CD14-positive monocyte (primary cell): Measurements from ENCODE around the gene KLC1. TPM values are rescaled to one million over a fixed set of nuclear protein-coding genes. Genes with fewer than 3 reads are reported as not detected.

ENCODE experiments used
- DNase-seq, 3 donors: peaks; one replicate each; pipeline ENCODE4 v3.0.0-alpha.2; 2011 to 2022
- H2AFZ ChIP-seq: 2 replicates; pipeline ENCODE4 v1.6.0; 2012; ENCODE audit warnings: mild to moderate bottlenecking, low read depth, low read length, inconsistent platforms; ENCODE audit not compliant: insufficient read depth, poor library complexity, severe bottlenecking
- H3K27ac ChIP-seq, 2 donors: 1 replicate in 1 of 2; 2 replicates in 1 of 2; pipeline ENCODE4 v1.5.1; 2012 to 2013; ENCODE audit warnings: low read length in 2 of 2, control low read depth in 1 of 2, inconsistent platforms in 1 of 2, low read depth in 1 of 2, mild to moderate bottlenecking in 1 of 2
- H3K27me3 ChIP-seq, 2 donors: one replicate each; pipeline versions ENCODE4 v1.6.0 to v1.6.1; 2011 to 2013; ENCODE audit warnings: low read length in 2 of 2; ENCODE audit not compliant: control insufficient read depth in 2 of 2, insufficient read depth in 2 of 2
- H3K36me3 ChIP-seq, 2 donors: replicated peaks in 1 of 2; 1 replicate in 1 of 2; 2 replicates in 1 of 2; pipeline versions ENCODE4 v1.5.1 to v1.6.1; 2012 to 2013; ENCODE audit warnings: low read length in 2 of 2, control low read depth in 1 of 2, inconsistent platforms in 1 of 2, mild to moderate bottlenecking in 1 of 2; ENCODE audit not compliant: insufficient read depth in 2 of 2, control insufficient read depth in 1 of 2
- H3K4me1 ChIP-seq, 2 donors: 1 replicate in 1 of 2; 2 replicates in 1 of 2; pipeline versions ENCODE4 v1.5.1 to v1.6.1; 2012 to 2013; ENCODE audit warnings: low read length in 2 of 2, control low read depth in 1 of 2, inconsistent platforms in 1 of 2, mild to moderate bottlenecking in 1 of 2, moderate library complexity in 1 of 2; ENCODE audit not compliant: insufficient read depth in 2 of 2, control insufficient read depth in 1 of 2
- H3K4me2 ChIP-seq: replicated peaks from 2 replicates; pipeline ENCODE3; 2012; ENCODE audit warnings: low read length, moderate library complexity, mild to moderate bottlenecking; ENCODE audit not compliant: poor library complexity, severe bottlenecking; ENCODE audit errors: extremely low read depth
- H3K4me3 ChIP-seq, 3 experiments: fragments of 200-600 bp in 1 of 3; sonication (generic) in 1 of 3; replicated peaks in 1 of 3; 1 replicate in 2 of 3; 2 replicates in 1 of 3; pipeline ENCODE4 v1.5.1; 2011 to 2013; ENCODE audit warnings: low read length in 3 of 3, mild to moderate bottlenecking in 3 of 3, control low read depth in 2 of 3, low read depth in 2 of 3, inconsistent platforms in 1 of 3, moderate library complexity in 1 of 3
- H3K79me2 ChIP-seq: 2 replicates; pipeline ENCODE4 v1.6.0; 2012; ENCODE audit warnings: mild to moderate bottlenecking, control low read depth, inconsistent platforms, low read length, moderate library complexity; ENCODE audit not compliant: insufficient read depth
- H3K9ac ChIP-seq: 2 replicates; pipeline ENCODE4 v1.6.0; 2017; ENCODE audit warnings: low read length, mild to moderate bottlenecking; ENCODE audit not compliant: insufficient read depth, poor library complexity, severe bottlenecking
- H3K9me3 ChIP-seq, 2 donors: replicated peaks in 1 of 2; 1 replicate in 1 of 2; 2 replicates in 1 of 2; pipeline versions ENCODE4 v1.5.1 to v1.6.1; 2012 to 2013; ENCODE audit warnings: low read length in 2 of 2, control low read depth in 1 of 2; ENCODE audit not compliant: control insufficient read depth in 1 of 2, insufficient read depth in 1 of 2
- H4K20me1 ChIP-seq: 2 replicates; pipeline ENCODE4 v1.6.0; 2012; ENCODE audit warnings: mild to moderate bottlenecking, low read length, control low read depth, moderate library complexity; ENCODE audit not compliant: insufficient read depth
- H3K27ac Mint-ChIP-seq, 7 donors: one replicate each; pipeline ENCODE4 v1.8.0; 2020; ENCODE audit warnings: mild to moderate bottlenecking in 7 of 7, mixed read lengths in 7 of 7, moderate library complexity in 6 of 7, inconsistent platforms in 2 of 7
- H3K27me3 Mint-ChIP-seq, 3 donors: one replicate each; pipeline ENCODE4 v1.8.0; 2021 to 2022; ENCODE audit warnings: low read depth in 3 of 3, mild to moderate bottlenecking in 3 of 3, mixed read lengths in 3 of 3, moderate library complexity in 3 of 3, inconsistent platforms in 1 of 3
- H3K36me3 Mint-ChIP-seq, 2 donors: one replicate each; pipeline ENCODE4 v1.8.0; 2020; ENCODE audit warnings: mixed read lengths in 2 of 2, inconsistent platforms in 1 of 2, mild to moderate bottlenecking in 1 of 2
- H3K4me1 Mint-ChIP-seq: one replicate; pipeline ENCODE4 v1.8.0; 2020; ENCODE audit warnings: mild to moderate bottlenecking, mixed read lengths
- H3K4me3 Mint-ChIP-seq, 2 donors: one replicate each; pipeline ENCODE4 v1.8.0; 2020; ENCODE audit warnings: mild to moderate bottlenecking in 2 of 2, mixed read lengths in 2 of 2, moderate library complexity in 1 of 2
- H3K9me3 Mint-ChIP-seq, 7 donors: one replicate each; pipeline ENCODE4 v1.8.0; 2020 to 2022; ENCODE audit warnings: mixed read lengths in 7 of 7, mild to moderate bottlenecking in 6 of 7, moderate library complexity in 6 of 7, inconsistent platforms in 2 of 7
- CTCF ChIP-seq: fragments of 200-600 bp; IDR thresholded peaks from one replicate; pipeline ENCODE4 v1.8.0; 2022; ENCODE audit warnings: antibody characterized with exemption, mild to moderate bottlenecking
- WGBS: methylation state at CpG from one replicate; pipeline ENCODE4 v1.1.5; 2013; ENCODE audit warnings: missing lambda C conversion rate; ENCODE audit not compliant: insufficient coverage; 5-methylcytosine and 5-hydroxymethylcytosine counted together
- intact Hi-C, 2 donors: fragments of 100-400 bp; cut with micrococcal nuclease; formaldehyde crosslinking; loops; one replicate each; pipeline versions ENCODE4 v1.15.0 to v1.15.1; 2023
- polyA plus RNA-seq, 3 donors: library from polyadenylated mRNA; depleted of rRNA in 1 of 3; unstranded in 2 of 3; stranded (reverse) in 1 of 3; fragments of 300-500 nt in 2 of 3; fragments of >200 nt in 1 of 3; fragmentation: Illumina TruSeq in 2 of 3; gene quantifications; 1 replicate in 2 of 3; 2 replicates in 1 of 3; pipeline ENCODE4 v1.2.3, GENCODE V29; 2012 to 2021

The KLC1 gene
- polyA plus RNA-seq, 3 donors = 41.5 to 108 (median 46.6) TPM

GRCh38 chr14:103656031-103656755 is 27.2 kb downstream of the KLC1 start:
- peak; percentile 10 to 31 (median 11) for DNase-seq
- H3K4me3 Mint-ChIP-seq = no peak overlapping the region
- Histone ChIP-seq H3K27ac (peak overlapping the region; percentile 39 to 68), H3K36me3 (peaks cover 51 to 89% of the 10 kb centered on the region in 2 donors), H3K9ac (no peak overlapping the region), H3K79me2 (peaks cover 61% of the 10 kb centered on the region), H3K9me3 (no peaks in the 10 kb centered on the region), H3K4me1 (peaks cover 25 to 27% of the 10 kb centered on the region in 2 donors), H2AFZ (no peak overlapping the region), H3K4me2 (no peak overlapping the region), H3K27me3 (no peaks in the 10 kb centered on the region), H4K20me1 (peaks cover 89% of the 10 kb centered on the region), H3K4me3 (no peak overlapping the region)
- H3K36me3 Mint-ChIP-seq = peaks cover 56 to 69% of the 10 kb centered on the region in 2 donors
- H3K27ac Mint-ChIP-seq = peak overlapping the region; percentile 58 to 85 (median 73)
- intact Hi-C loops = no loop called here
- H3K9me3 Mint-ChIP-seq = no peaks in the 10 kb centered on the region
- H3K4me1 Mint-ChIP-seq = peaks cover 30% of the 10 kb centered on the region
- no peaks in the 10 kb centered on the region for H3K27me3 Mint-ChIP-seq
- no peak for TF ChIP-seq CTCF
- WGBS = 65% methylated on average over 2 of the region's 4 CpGs

GRCh38 chr14:103656756-103657133 is 27.7 kb downstream of the KLC1 start:
- H3K9ac ChIP-seq = no peak overlapping the region
- peak overlapping the region in 1 of 2 donors; percentile 68 for H3K27ac ChIP-seq
- no peaks in the 10 kb centered on the region for H3K9me3 ChIP-seq
- no peaks in the 10 kb centered on the region for H3K27me3 Mint-ChIP-seq
- H4K20me1 ChIP-seq = peaks cover 89% of the 10 kb centered on the region
- intact Hi-C loops = no loop called here
- H2AFZ ChIP-seq = no peak overlapping the region
- WGBS = 100% methylated on average over 1 of the region's 1 CpG
- H3K27ac Mint-ChIP-seq = peak overlapping the region in 3 of 7 donors; percentile 24 to 58 (median 46)
- H3K9me3 Mint-ChIP-seq = no peaks in the 10 kb centered on the region
- H3K4me1 ChIP-seq = peaks cover 25 to 27% of the 10 kb centered on the region in 2 donors
- H3K36me3 ChIP-seq = peaks cover 56 to 89% of the 10 kb centered on the region in 2 donors
- TF ChIP-seq CTCF = no peak
- peaks cover 60 to 75% of the 10 kb centered on the region in 2 donors for H3K36me3 Mint-ChIP-seq
- H3K4me3 Mint-ChIP-seq = no peak overlapping the region
- DNase-seq = no peak
- no peak overlapping the region for H3K4me3 ChIP-seq
- peaks cover 30% of the 10 kb centered on the region for H3K4me1 Mint-ChIP-seq
- no peaks in the 10 kb centered on the region for H3K27me3 ChIP-seq
- H3K4me2 ChIP-seq = no peak overlapping the region
- H3K79me2 ChIP-seq = peaks cover 56% of the 10 kb centered on the region
